Measurements from ENCODE around the gene CDH23.

DNA sequence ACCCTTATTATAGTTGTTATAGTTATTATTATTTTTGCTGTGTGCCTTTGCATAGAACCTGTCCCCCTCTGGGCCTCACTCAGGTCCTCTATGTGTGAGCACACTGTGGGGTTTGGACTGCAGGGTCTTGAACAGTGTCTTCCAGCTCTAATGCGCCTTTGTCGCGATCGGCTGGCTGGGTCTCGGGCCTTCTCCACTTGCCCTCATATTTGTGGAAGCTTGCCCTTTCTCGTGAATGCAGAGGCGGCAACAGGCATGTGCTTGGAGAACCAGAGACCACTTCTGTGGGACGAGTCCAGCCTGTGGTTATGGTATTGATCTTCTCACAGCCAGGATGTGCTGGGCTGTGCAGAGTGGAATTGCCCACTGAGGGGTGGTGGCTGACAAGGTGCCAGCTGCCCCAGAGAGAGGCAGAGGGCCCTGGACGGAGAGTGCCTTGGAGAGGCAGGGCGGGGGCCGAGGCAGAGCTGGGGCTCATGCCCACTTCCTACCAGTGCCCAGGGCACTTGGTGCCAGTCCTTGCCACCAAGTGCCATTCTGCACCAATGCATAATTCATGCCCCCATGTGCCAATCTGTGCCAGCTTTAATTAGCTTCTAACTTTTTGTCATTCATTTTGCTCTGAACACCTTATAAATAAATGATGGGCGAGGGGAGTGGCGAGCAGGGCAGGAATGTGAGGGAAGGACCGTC, 6.8 kb upstream of the CDH23 start:
- TF ChIP-seq RFX5 (IDR thresholded peaks at IDR 0.05) = no peak
- no peak for TF ChIP-seq CEBPB (IDR thresholded peaks at IDR 0.05)
- TF ChIP-seq PHF8 (IDR thresholded peaks at IDR 0.05; ENCODE audit: borderline replicate concordance, low read depth) = no peak
- TF ChIP-seq CTCF (IDR thresholded peaks at IDR 0.05) = no peak
- TF ChIP-seq EP300 (IDR thresholded peaks at IDR 0.05) = no peak
- TF ChIP-seq ESRRA (IDR thresholded peaks at IDR 0.05; ENCODE audit: borderline replicate concordance, low read length) = no peak
- TF ChIP-seq RCOR1 (IDR thresholded peaks at IDR 0.05; ENCODE audit: low read depth, low read length) = no peak

Measured in A549 (cell line).